Measurements from ENCODE around the gene APOE.
"Not testable (repeated sequence)": the region's sequence is repeated elsewhere in the genome, so short reads cannot be mapped to it uniquely, and the experiment has no call there.

APOE gene

GRCh38 chr19:44884566-44884965, 21.0 kb upstream of the APOE start:
- DNase-seq (ENCODE audit: low read depth, low spot score) = no peak

DNA sequence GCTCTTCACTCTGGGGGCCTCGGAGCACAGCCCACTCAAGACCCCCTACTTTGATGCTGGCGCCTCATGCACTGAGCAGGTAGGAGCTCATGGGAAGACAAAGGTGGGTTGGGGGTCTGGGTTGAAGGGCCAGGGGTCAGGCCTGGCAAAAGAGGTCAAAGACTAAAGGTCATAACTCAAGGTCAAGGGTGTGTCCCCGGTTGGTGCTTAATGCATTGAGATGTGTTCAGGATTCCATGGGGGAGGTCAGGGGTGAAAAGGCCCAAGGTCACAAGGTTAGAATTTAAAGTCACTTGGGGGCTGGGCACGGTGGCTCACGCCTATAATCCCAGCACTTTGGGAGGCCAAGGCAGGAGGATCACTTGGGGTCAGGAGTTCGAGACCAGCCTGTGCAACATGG, 19.5 kb upstream of the APOE start:
- DNase-seq (ENCODE audit: low read depth, low spot score) = no peak

DNA sequence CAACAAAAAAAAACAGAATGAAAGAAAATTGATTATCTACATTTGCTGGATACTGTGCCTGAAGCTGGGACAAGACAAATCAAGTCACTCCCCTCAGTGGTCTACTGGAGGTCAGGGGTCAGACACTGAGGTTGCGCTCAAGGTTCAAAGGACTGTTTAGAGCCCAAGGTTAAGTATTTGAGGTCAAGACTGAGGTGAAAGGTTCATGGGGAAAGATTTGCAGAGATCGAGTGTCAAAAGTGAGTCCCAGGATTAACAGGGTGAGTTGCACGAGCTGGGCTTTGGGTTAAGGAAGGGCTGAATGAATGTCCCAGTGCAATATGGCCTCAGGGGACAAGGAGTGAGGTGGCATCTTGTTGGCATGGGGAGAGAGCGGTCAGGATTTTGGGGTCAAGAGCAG, 17.9 kb upstream of the APOE start:
- DNase-seq (ENCODE audit: low read depth, low spot score) = no peak

GRCh38 chr19:44888335-44888734, 17.3 kb upstream of the APOE start:
- DNase-seq (ENCODE audit: low read depth, low spot score) = not testable (repeated sequence)

DNA sequence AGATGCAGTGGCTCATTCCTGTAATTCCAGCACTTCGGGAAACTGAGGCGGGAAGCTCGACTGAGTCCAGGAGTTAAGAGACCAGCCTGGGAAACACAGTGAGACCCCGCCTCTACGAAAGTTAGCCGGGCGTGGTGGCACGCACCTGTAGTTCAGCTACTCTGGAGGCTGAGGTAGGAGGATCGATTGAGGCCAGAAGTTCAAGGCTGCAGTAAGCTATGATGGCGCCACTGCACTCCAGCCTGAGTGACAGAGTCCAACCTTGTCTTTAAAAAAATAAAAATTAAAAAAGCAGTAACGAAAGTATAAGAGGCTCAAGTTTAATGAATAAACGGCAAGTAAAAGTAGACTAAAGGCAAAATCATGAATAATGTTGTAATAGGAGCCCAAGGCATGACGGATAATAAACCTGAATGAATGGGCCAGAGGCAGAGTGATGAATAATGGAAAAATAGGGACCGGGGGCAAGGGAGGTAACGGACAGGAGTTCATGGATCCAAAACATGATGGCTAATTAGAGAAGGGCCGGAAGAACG, 15.7 kb upstream of the APOE start:
- no peak for DNase-seq (ENCODE audit: low read depth, low spot score)

DNA sequence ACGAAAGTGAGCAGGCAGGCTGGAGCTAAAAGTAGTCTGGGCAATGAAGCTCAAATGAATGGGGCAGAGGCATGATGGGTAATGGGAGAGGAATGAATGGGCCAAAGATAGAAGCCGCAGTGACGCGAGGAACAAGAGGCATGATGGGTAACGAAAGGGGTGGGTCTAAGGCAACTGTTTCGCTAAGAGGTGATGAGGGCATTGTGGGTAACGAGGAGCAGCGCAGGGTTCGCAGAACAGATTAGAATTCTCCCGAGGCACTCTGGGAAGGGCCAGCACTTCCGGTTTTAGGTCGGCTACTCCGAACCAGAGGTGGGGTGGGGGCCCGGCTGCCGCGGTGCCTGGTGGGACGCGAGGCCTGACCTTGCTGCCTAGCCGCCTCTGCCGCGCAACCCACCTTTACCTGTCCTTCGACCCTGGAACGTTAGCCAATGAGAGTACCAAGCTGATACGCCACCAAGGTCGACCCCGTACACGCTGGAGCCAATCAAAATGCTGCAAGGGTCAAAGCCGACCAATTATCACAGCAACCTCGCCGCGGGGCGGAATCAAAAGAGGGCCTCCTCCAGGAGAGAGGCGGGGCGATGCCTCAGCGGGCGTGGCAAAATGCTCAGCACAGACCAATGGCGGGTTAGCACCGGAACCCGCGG, 15.1 kb upstream of the APOE start:
- peak; percentile 100 for DNase-seq (ENCODE audit: low read depth, low spot score)

- DNase-seq (ENCODE audit: low read depth, low spot score) = no peak
Observed at GRCh38 chr19:44891016-44891882, 14.3 kb upstream of the APOE start, which contains the start of gene TOMM40. Gene TOMM40 (plus strand): TSS chr19:44891254. CDS start chr19:44891416, 162 bp downstream.

- DNase-seq (ENCODE audit: low read depth, low spot score) = no peak
Observed at GRCh38 chr19:44892932-44893331, 12.7 kb upstream of the APOE start.

GRCh38 chr19:44893332-44894051, 12.1 kb upstream of the APOE start:
- DNase-seq (ENCODE audit: low read depth, low spot score) = no peak

GRCh38 chr19:44894052-44894400, 11.6 kb upstream of the APOE start:
- no peak for DNase-seq (ENCODE audit: low read depth, low spot score)

DNA sequence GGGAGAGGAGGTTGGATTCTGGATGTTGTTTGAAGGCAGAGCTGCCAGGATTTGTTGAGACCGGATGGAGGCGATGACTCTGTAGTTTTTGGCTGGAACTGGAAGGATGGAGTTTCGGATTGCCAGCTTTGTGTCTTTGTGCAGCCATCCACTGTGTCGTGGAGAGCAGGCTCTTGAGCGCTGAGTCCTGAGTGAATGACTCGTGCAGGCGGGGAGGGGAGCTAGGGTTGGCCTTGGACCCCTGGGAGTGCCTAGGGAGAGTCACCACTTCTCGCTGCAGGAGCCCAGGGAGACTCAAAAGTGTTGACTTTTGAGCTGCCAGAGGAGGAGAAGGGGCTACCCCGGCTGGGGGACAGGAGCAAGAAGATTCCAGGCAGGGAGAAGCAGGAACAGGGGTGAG, 10.7 kb upstream of the APOE start:
- DNase-seq (ENCODE audit: low read depth, low spot score) = no peak

- no peak for DNase-seq (ENCODE audit: low read depth, low spot score)
Observed at GRCh38 chr19:44897835-44898234, 7.8 kb upstream of the APOE start.

DNA sequence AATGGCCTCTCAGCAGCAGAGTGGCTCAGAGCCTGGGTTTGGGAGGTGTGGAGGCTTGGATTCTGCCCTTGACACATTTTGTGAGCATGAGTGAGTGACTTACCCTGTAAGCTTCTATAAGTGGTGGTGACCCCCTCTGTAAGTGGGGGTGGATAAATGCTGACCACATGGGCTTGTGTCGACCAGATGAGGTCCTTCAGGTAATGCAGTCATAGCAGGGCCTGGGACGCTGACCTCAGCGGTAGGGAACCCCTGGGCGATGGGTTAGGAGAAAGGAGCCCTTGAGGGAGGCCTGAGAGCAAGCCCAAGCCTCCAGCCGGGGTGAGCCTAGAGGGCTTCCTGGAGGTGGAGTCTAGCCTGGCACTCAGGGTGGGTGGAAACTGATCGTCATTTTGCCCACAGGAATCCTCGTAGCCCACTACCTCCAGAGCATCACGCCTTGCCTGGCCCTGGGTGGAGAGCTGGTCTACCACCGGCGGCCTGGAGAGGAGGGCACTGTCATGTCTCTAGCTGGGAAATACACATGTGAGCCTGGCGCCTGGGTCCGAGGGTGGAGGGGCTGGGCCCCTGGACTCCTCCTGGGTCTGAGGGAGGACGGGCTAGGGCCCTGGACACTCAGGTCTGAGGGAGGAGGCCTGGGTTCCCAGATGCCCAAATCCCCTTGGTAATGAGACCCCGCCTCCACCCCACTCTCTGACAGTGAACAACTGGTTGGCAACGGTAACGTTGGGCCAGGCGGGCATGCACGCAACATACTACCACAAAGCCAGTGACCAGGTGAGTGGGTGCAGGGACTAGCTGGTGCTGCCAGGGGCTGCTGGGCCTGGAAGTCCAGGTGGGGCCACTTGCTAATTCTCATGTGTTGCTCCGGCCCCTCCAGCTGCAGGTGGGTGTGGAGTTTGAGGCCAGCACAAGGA, 5.0 kb upstream of the APOE start:
- no peak for DNase-seq (ENCODE audit: low read depth, low spot score)

GRCh38 chr19:44903216-44903601, 2.4 kb upstream of the APOE start:
- DNase-seq (ENCODE audit: low read depth, low spot score) = no peak

- peak; percentile 95 for DNase-seq (ENCODE audit: low read depth, low spot score)
Observed at GRCh38 chr19:44903602-44904425, 1.8 kb upstream of the APOE start.

GRCh38 chr19:44904426-44904994, 1.1 kb upstream of the APOE start:
- no peak for DNase-seq (ENCODE audit: low read depth, low spot score)

GRCh38 chr19:44907613-44908012, 2.0 kb downstream of the APOE start:
- no peak for DNase-seq (ENCODE audit: low read depth, low spot score)

DNA sequence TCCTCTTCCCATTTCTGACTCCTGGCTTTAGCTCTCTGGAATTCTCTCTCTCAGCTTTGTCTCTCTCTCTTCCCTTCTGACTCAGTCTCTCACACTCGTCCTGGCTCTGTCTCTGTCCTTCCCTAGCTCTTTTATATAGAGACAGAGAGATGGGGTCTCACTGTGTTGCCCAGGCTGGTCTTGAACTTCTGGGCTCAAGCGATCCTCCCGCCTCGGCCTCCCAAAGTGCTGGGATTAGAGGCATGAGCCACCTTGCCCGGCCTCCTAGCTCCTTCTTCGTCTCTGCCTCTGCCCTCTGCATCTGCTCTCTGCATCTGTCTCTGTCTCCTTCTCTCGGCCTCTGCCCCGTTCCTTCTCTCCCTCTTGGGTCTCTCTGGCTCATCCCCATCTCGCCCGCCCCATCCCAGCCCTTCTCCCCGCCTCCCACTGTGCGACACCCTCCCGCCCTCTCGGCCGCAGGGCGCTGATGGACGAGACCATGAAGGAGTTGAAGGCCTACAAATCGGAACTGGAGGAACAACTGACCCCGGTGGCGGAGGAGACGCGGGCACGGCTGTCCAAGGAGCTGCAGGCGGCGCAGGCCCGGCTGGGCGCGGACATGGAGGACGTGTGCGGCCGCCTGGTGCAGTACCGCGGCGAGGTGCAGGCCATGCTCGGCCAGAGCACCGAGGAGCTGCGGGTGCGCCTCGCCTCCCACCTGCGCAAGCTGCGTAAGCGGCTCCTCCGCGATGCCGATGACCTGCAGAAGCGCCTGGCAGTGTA, 2.7 kb downstream of the APOE start:
- DNase-seq (ENCODE audit: low read depth, low spot score) = no peak

DNA sequence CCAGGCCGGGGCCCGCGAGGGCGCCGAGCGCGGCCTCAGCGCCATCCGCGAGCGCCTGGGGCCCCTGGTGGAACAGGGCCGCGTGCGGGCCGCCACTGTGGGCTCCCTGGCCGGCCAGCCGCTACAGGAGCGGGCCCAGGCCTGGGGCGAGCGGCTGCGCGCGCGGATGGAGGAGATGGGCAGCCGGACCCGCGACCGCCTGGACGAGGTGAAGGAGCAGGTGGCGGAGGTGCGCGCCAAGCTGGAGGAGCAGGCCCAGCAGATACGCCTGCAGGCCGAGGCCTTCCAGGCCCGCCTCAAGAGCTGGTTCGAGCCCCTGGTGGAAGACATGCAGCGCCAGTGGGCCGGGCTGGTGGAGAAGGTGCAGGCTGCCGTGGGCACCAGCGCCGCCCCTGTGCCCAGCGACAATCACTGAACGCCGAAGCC, 3.3 kb downstream of the APOE start:
- DNase-seq (ENCODE audit: low read depth, low spot score) = no peak
